AG04450 (cell line): Measurements from ENCODE around the gene VAMP8. TPM values are rescaled to one million over a fixed set of nuclear protein-coding genes. Genes with fewer than 3 reads are reported as not detected.

Experiments used
- CTCF ChIA-PET: fragments of 300-600, 350-600 bp; formaldehyde crosslinking; extraction: SDS; loops from one replicate; lab custom pipeline; 2022; ENCODE audit warnings: antibody characterized with exemption, inconsistent platforms; lab: Charles Lee
- POLR2A ChIA-PET: fragments of 350-600 bp; formaldehyde crosslinking; extraction: SDS; loops from one replicate; lab custom pipeline; 2021; ENCODE audit warnings: antibody characterized with exemption, inconsistent platforms; lab: Yijun Ruan, JAX
- DNase-seq: peaks from one replicate; pipeline ENCODE4 v3.0.0-alpha.2; 2011; ENCODE audit warnings: low read depth, low spot score
- H3K27ac ChIP-seq: one replicate; pipeline ENCODE4 v1.5.1; 2012; ENCODE audit warnings: low read depth, low read length, control low read depth
- H3K27me3 ChIP-seq: one replicate; pipeline ENCODE4 v1.6.0; 2012; ENCODE audit warnings: low read length; ENCODE audit not compliant: control insufficient read depth, insufficient read depth
- H3K4me3 ChIP-seq: 2 replicates; pipeline ENCODE4 v1.5.1; 2011; ENCODE audit warnings: mild to moderate bottlenecking, low read depth, low read length, control low read depth
- H3K9me3 ChIP-seq: 2 replicates; pipeline ENCODE4 v1.5.1; 2012; ENCODE audit warnings: low read length; ENCODE audit not compliant: control insufficient read depth, insufficient read depth
- polyA minus RNA-seq: library from RNA; depleted of rRNA, polyadenylated mRNA; stranded (reverse); fragments of >200 nt; gene quantifications from 2 replicates; pipeline ENCODE4 v1.2.3, GENCODE V29; 2011; rRNA and poly(A)+ RNA removed
- polyA plus RNA-seq: library from polyadenylated mRNA; depleted of rRNA; stranded (reverse); fragments of >200 nt; gene quantifications from 2 replicates; pipeline ENCODE4 v1.2.3, GENCODE V29; 2011; rRNA removed
- TF ChIP-seq, protein P1 (sequence below): IDR thresholded peaks from 2 replicates; pipeline ENCODE4 v1.5.1; 2011; ENCODE audit warnings: low read depth, low read length, control low read depth, inconsistent platforms

The VAMP8 gene
- polyA plus RNA-seq: 2.6 and 3.6 TPM in 2 replicates
- polyA minus RNA-seq: 0.48 and 0.55 TPM in 2 replicates

DNA sequence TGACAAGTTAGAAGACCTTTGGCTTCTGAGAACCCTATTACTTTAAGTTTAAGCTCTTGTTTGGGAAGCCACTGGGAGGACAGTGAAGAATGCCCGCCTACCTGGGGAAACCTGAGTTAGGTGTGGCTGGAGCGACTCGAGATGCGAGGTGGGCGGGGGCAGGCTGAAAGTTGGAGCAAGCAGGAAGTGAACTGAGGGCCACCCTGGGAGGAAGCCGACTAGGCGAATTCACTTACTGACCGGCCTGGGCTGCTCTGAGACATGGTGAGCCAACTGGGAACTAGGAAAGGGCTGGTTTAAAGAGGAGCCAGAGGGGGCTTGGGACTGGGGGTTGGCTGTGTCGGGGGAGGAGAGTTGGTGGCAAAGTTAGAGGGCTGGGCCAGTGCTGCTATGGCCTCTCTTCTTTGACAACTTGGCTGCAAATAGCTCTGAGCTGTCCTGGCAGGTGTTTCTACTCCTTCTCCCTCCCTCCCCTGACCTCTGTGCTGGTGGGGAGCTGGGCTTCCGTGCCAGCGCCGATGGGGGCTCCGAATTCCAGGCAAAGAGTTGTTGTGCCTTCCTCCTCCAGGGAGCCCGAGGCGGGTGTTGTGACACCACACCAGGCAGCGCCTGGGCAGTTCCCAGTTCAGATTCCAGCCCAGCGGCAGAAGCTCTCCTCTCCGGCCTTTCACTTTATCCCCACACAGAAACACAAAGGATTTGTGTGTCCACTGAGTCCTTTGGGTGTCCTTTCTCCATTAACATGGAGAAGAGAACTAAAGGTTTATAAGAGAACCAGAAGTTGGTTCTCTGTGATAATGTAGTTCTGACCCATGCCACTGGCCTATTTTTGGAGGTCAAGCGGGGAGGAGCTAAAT is at the start of gene VAMP8:
Gene VAMP8, plus strand, starts transcription at position 201 of the 857 bp plus-strand sequence. Its CDS starts 61 bp downstream, at position 262.
- TF ChIP-seq, protein P1, sequence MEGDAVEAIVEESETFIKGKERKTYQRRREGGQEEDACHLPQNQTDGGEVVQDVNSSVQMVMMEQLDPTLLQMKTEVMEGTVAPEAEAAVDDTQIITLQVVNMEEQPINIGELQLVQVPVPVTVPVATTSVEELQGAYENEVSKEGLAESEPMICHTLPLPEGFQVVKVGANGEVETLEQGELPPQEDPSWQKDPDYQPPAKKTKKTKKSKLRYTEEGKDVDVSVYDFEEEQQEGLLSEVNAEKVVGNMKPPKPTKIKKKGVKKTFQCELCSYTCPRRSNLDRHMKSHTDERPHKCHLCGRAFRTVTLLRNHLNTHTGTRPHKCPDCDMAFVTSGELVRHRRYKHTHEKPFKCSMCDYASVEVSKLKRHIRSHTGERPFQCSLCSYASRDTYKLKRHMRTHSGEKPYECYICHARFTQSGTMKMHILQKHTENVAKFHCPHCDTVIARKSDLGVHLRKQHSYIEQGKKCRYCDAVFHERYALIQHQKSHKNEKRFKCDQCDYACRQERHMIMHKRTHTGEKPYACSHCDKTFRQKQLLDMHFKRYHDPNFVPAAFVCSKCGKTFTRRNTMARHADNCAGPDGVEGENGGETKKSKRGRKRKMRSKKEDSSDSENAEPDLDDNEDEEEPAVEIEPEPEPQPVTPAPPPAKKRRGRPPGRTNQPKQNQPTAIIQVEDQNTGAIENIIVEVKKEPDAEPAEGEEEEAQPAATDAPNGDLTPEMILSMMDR: no peak
- ChIA-PET POLR2A (interaction anchor here (0.6 kb wide), 1 partner anchor 39 kb away, joined by 6 read pairs; no protein-coding TSS in a partner anchor), CTCF (interaction anchor here (0.6 to 1.6 kb wide), 2 partner anchors 18 to 97 kb away, joined by 3 to 5 read pairs; no protein-coding TSS in a partner anchor)
- Histone ChIP-seq H3K27ac (no peak within 1 kb of the TSS), H3K4me3 (no peak within 1 kb of the TSS), H3K9me3 (no peaks in the 10 kb centered on the region), H3K27me3 (peaks cover 8% of the 10 kb centered on the region)
- DNase-seq: no peak

DNA sequence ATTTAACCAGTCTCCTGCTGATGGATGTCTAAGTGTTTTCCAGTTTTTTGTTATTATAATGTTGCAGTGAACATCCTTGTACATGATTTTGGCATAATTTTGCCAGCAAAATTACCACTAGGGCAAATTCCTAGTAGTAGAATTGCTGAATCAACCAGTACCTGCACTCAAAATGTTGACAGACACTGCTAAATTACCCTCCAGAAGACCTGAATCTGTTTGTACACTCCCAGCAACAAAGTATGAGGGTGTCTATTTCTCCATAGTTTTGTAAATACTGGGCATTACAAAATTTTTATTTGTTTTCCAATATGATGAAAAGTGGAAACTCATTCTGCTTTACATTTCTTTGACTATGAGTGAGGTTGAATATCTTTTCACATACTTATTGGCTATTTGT is 49.6 kb upstream of the VAMP8 start:
- ChIA-PET POLR2A (no interaction called here), CTCF (no interaction called here)
- Histone ChIP-seq H3K4me3 (no peak overlapping the region), H3K27me3 (no peaks in the 10 kb centered on the region), H3K9me3 (no peaks in the 10 kb centered on the region; the same call in 1 of the 2 replicates), H3K27ac (no peak overlapping the region)
- TF ChIP-seq, protein P1: no peak
- no peak for DNase-seq

DNA sequence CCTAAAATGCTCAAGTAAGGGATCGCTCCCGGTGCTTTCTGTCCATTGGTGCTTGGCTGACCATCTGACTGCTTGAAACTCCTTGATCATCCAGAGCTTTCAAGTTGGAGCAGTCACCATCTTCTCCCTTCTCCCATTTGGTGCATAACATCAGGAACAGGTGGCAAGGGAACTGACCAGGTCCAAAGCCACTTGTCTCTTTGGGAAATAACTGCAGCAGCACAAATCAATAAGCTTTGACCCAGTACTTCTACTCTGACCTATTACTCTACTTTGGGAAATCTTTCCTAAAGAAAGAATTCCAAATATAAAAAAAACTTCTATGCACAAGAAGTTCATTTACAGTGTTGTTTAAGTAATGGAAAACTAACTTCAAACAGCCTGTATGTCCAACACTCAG is 49.0 kb upstream of the VAMP8 start:
- H3K4me3 ChIP-seq: no peak overlapping the region
- ChIA-PET CTCF (interaction anchor here (1.8 kb wide), 1 partner anchor 10 kb away, joined by 10 read pairs; the partner anchor contains the start of gene MAT2A), POLR2A (no interaction called here)
- H3K27me3 ChIP-seq: no peaks in the 10 kb centered on the region
- TF ChIP-seq, protein P1: no peak
- DNase-seq: no peak
- H3K27ac ChIP-seq: no peak overlapping the region
- H3K9me3 ChIP-seq: no peaks in the 10 kb centered on the region; the same call in 1 of the 2 replicates

DNA sequence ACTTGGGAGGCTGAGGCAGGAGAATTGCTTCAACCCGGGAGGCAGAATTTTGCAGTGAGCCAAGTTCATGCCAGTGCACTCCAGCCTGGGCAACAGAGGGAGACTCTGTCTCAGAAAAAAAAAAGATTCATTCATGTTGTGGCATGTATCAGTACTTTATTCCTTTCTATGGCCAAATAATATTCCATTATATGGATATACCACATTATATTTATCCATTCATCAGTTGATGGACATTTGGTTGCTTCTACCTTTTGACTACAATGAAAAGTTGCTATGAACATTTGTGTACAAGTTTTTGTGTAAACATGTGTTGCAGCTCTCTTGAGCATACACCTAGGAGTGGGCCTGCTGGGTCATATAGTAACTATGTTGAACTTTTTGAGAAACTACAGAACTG is 47.6 kb upstream of the VAMP8 start:
- H3K9me3 ChIP-seq: no peaks in the 10 kb centered on the region; the same call in 1 of the 2 replicates
- no peak for DNase-seq
- ChIA-PET POLR2A (no interaction called here), CTCF (interaction anchor here (1.8 kb wide), 1 partner anchor 9 kb away, joined by 10 read pairs; the partner anchor contains the start of gene MAT2A)
- no peaks in the 10 kb centered on the region for H3K27me3 ChIP-seq
- TF ChIP-seq, protein P1: no peak
- H3K27ac ChIP-seq: no peak overlapping the region
- no peak overlapping the region for H3K4me3 ChIP-seq

DNA sequence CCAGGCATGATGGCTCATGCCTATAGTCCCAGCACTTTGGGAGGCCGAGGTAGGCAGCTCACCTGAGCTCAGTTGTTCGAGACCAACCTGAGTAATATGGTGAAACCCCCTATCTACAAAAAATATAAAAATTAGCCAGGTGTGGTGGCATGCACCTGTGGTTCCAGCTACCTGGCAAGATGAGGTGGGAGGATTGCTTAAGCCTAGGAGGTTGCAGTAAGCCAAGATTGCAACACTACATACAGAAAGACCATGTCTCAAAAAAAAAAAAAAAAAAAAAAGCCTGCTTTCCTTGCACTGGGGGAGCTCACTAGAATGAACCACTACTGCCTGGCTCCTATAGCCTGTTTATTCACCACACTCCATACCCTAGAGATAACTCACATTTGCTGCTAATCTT is 45.8 kb upstream of the VAMP8 start:
- DNase-seq: no peak
- no peak overlapping the region for H3K27ac ChIP-seq
- no peak overlapping the region for H3K4me3 ChIP-seq
- TF ChIP-seq, protein P1: no peak
- H3K9me3 ChIP-seq: no peaks in the 10 kb centered on the region; the same call in 1 of the 2 replicates
- ChIA-PET CTCF (no interaction called here), POLR2A (interaction anchor here (0.6 kb wide), 1 partner anchor 143 kb away, joined by 4 read pairs; no protein-coding TSS in a partner anchor)
- no peaks in the 10 kb centered on the region for H3K27me3 ChIP-seq
